GM19395 (cell line): ENCODE data around the gene NOTCH1.
"Not testable (repeated sequence)": the region's sequence is repeated elsewhere in the genome, so short reads cannot be mapped to it uniquely, and the experiment has no call there.

ENCODE experiments used
- ATAC-seq: cut with Tn5 transposase; IDR thresholded peaks from one replicate; pipeline ENCODE4 v1.9.1; 2021; ENCODE audit warnings: mild to moderate bottlenecking, moderate library complexity; ENCODE audit not compliant: unreplicated experiment

The NOTCH1 gene

GRCh38 chr9:136579650-136580219 is 33.9 kb upstream of the NOTCH1 start:
- ATAC-seq: not testable (repeated sequence)

- no peak for ATAC-seq
These were observed 33.2 kb upstream of the NOTCH1 start for GRCh38 chr9:136578915-136579649.

- no peak for ATAC-seq
These were observed 32.7 kb upstream of the NOTCH1 start for GRCh38 chr9:136578626-136578914.

GRCh38 chr9:136577941-136578625 is 32.2 kb upstream of the NOTCH1 start:
- no peak for ATAC-seq

- ATAC-seq: no peak
These were observed 30.4 kb upstream of the NOTCH1 start for GRCh38 chr9:136576269-136576626.

- no peak for ATAC-seq
These were observed 29.9 kb upstream of the NOTCH1 start for GRCh38 chr9:136575626-136576268.

- not testable (repeated sequence) for ATAC-seq
These were observed 28.8 kb upstream of the NOTCH1 start for GRCh38 chr9:136574606-136575005.

GRCh38 chr9:136572828-136573625 is 27.2 kb upstream of the NOTCH1 start:
- no peak for ATAC-seq

- no peak for ATAC-seq
These were observed 26.4 kb upstream of the NOTCH1 start for GRCh38 chr9:136572003-136572827.

- ATAC-seq: no peak
These were observed 25.7 kb upstream of the NOTCH1 start for GRCh38 chr9:136571531-136571930.

GRCh38 chr9:136570916-136571315 is 25.1 kb upstream of the NOTCH1 start:
- ATAC-seq: no peak

- ATAC-seq: no peak
These were observed 24.5 kb upstream of the NOTCH1 start for GRCh38 chr9:136570191-136570845.

GRCh38 chr9:136569526-136570148 is 23.8 kb upstream of the NOTCH1 start:
- no peak for ATAC-seq

GRCh38 chr9:136568288-136569081 is 22.6 kb upstream of the NOTCH1 start:
- ATAC-seq: no peak

GRCh38 chr9:136567651-136568287 is 21.9 kb upstream of the NOTCH1 start:
- ATAC-seq: no peak

GRCh38 chr9:136566901-136567300 is 21.1 kb upstream of the NOTCH1 start:
- ATAC-seq: no peak

GRCh38 chr9:136566553-136566895 is 20.7 kb upstream of the NOTCH1 start:
- ATAC-seq: no peak
